ENCODE results near the gene ATP2C1. TPM values are rescaled to one million over a fixed set of nuclear protein-coding genes. Genes with fewer than 3 reads are reported as not detected.

The ATP2C1 gene
- total RNA-seq, 1 donor from 2014 or later, result 34.1 TPM

GRCh38 chr3:131053043-131053859, 159.4 kb downstream of the ATP2C1 start:
- TF ChIP-seq POLR2AphosphoS5 (IDR thresholded peaks at IDR 0.05; ENCODE audit: insufficient read depth in 1 of 2, low read depth in 1 of 2) (no peak), POLR2A (IDR thresholded peaks at IDR 0.05) (no peak), CTCF (IDR thresholded peaks at IDR 0.05) (no peak)
- intact Hi-C loops (cut with DNase I), result no loop called here
- no peak for DNase-seq (ENCODE audit: extremely low spot score in 2 of 2)
- Histone ChIP-seq H3K27me3 (no peaks in the 10 kb centered on the region), H3K4me3 (no peak overlapping the region), H3K27ac (no peak overlapping the region), H3K36me3 (no peaks in the 10 kb centered on the region), H3K4me1 (no peaks in the 10 kb centered on the region), H3K9me3 (no peaks in the 10 kb centered on the region)

Small RNAs within 50 kb of the gene (small RNA-seq; reads per million reads assigned to genes)
- not detected for gene RF00019

Other genes with a start within 250 kb of the ATP2C1 start
- 20.6 TPM for gene PIK3R4, start 147.3 kb upstream of the ATP2C1 start, total RNA-seq
- 3.7 TPM for gene ASTE1, start 132.7 kb downstream of the ATP2C1 start, total RNA-seq
- gene NEK11, start 132.8 kb downstream of the ATP2C1 start, total RNA-seq, result 8.6 TPM